ENCODE data around the gene HPS1.

HPS1 gene

GRCh38 chr10:98436704-98437103, 10.0 kb downstream of the HPS1 start:
- in situ Hi-C loops (cut with MboI; ENCODE audit: low sequenced_read_pairs): no loop called here

- in situ Hi-C loops (cut with MboI; ENCODE audit: low sequenced_read_pairs): no loop called here
Measured at GRCh38 chr10:98435178-98435577, 11.6 kb downstream of the HPS1 start.

- in situ Hi-C loops (cut with MboI; ENCODE audit: low sequenced_read_pairs): no loop called here
Measured at GRCh38 chr10:98433881-98434732, 12.6 kb downstream of the HPS1 start.

DNA sequence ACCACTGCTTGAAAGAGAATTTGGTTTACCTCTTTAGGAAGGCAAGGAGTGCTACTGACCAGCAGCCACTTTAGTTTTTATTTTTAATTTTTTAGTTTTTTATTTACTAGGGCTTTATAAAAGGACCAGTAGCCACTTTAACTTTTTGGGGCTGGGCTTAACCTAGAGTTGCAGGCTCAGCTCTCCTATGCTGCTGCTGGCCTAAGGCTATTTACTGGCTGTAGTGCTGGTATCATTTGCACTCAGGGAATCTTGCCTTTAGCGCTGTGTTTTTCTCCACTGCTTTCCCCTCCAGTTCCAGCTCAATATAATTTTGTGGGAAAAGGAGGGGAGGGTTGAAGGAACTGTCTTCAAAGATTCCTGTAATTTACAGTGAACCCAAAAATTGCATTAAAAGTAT, 13.4 kb downstream of the HPS1 start:
- in situ Hi-C loops (cut with MboI; ENCODE audit: low sequenced_read_pairs): no loop called here

- in situ Hi-C loops (cut with MboI; ENCODE audit: low sequenced_read_pairs): no loop called here
Measured at GRCh38 chr10:98432330-98432729, 14.4 kb downstream of the HPS1 start.

- in situ Hi-C loops (cut with MboI; ENCODE audit: low sequenced_read_pairs): no loop called here
Measured at GRCh38 chr10:98431016-98431415, 15.7 kb downstream of the HPS1 start.

DNA sequence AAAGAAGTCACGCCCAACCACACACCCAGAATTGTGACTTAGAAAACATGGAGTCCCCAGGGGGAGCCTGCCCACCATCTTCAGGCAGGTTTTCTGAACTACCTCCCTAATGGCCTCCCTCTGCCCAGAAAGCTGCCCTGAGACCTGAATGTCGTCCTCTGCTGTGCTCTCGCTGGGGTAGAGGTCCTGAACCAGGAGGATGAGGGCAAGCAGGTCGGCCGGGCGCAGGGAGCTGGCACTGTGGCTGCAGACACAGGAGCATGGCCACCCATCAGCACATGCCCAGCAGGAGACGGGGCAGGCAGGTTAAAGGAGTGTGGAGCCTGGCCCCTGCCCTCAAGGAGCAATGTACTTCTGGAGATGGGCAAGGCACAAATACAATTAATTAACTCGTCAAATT, 16.3 kb downstream of the HPS1 start:
- in situ Hi-C loops (cut with MboI; ENCODE audit: low sequenced_read_pairs): no loop called here

GRCh38 chr10:98429320-98430072, 17.2 kb downstream of the HPS1 start:
- in situ Hi-C loops (cut with MboI; ENCODE audit: low sequenced_read_pairs): no loop called here

GRCh38 chr10:98427011-98427515, 19.7 kb downstream of the HPS1 start:
- in situ Hi-C loops (cut with MboI; ENCODE audit: low sequenced_read_pairs): no loop called here

- in situ Hi-C loops (cut with MboI; ENCODE audit: low sequenced_read_pairs): no loop called here
Measured at GRCh38 chr10:98425511-98426352, 21.0 kb downstream of the HPS1 start.

DNA sequence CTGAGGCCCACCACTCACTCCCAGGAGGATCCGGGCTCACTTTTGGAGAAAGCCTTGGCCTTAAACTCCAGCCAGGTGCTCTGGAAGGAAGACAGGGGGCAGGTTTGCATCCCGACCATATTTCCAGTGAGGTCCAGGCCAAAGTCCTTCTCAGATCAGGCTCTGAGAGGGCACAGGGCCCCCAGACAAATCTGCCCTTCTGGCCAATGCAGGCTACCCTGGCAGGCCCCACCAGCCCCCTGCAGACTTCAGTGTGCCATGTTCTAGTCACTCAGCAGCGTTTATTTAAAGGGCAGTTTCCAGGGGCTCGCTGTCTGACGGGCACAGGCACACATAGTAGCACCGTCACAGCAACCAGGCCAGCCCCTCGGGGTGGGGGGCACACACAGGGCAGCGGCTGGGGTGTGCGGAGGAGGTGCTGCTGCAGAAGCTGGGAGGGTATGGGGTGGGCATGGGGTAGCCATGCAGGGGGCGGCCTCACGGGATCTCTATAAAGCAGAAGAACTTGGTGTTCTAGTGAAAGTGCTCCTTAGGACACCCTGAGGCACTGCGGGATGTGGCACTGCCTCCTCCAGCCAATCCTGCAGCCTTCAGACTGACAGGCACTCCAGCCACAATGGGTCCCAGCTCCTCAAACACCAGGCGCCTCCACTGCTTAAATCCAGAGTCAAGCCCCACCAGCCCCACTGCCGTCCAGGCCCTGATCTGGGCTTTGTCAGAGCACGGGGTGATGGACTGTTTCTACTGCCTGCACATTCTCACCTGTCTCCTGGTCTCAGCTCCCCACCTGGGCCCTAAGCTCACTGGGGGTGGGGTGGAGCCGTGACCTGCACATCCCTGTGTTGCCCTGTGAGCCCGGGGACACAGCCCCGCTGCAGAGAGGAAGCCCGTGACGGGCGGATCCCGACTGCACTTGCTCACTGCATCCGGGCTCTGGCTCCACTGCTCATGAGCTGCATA, 22.2 kb downstream of the HPS1 start:
- in situ Hi-C loops (cut with MboI; ENCODE audit: low sequenced_read_pairs): no loop called here

GRCh38 chr10:98423691-98424120, 23.0 kb downstream of the HPS1 start:
- in situ Hi-C loops (cut with MboI; ENCODE audit: low sequenced_read_pairs): no loop called here

- in situ Hi-C loops (cut with MboI; ENCODE audit: low sequenced_read_pairs): no loop called here
Measured at GRCh38 chr10:98422182-98422581, 24.6 kb downstream of the HPS1 start.

DNA sequence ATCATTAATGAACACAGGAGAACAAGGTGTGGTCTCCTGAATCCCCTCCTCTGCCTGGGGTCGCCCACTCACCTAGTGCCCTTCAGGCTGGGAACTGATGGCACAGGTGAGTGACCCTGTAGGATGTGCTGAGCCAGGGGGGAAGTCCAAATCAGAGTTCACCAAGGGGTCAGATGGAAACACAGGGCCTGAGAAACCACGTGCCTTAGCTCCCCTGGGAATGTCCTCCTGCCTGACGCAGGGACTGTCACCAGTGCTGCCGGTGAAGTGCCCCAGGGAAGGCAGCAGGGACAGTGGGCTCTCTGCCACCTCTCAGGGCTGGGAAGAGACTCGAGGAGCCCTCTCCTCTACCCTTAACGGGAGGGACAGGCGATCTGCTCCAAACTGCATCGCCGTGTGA, 25.9 kb downstream of the HPS1 start:
- in situ Hi-C loops (cut with MboI; ENCODE audit: low sequenced_read_pairs): no loop called here

DNA sequence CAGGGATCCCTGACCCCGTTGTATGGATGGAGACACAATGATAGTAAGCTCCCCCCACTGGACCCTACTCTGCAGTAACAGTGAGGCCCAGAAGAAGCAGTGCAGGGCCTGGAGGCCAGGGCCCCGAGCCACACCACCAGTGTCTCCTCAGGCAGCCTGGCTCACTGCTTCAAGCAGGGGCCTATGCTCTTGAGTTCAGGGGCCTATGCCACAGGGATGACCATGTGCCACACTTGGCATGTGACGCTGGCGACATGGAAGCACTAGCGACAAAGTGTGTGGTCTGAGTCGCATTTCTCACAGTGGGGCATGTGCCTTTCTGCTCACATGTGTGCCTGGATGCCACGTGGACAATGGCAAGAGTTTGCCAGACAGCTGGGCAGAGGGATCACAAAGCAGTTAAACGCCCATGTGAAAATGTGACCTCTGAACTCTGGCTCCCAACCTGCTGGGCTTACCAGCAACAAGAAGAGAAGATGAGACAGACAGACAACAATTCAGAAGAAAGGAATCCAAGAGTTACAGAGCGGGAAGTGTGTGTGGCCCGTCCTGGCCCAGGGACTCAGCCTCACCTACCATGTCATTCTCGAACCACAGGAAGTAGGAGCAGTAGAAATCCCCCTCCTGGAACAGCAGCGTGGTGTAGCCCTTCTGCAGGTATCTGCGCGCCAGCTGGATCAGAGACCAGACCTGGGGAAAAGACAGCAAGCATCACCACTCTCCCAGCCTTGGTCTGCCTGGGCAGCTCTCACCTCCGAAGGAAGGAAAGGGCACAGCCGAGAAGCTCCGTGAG, 27.1 kb downstream of the HPS1 start:
- in situ Hi-C loops (cut with MboI; ENCODE audit: low sequenced_read_pairs): no loop called here

DNA sequence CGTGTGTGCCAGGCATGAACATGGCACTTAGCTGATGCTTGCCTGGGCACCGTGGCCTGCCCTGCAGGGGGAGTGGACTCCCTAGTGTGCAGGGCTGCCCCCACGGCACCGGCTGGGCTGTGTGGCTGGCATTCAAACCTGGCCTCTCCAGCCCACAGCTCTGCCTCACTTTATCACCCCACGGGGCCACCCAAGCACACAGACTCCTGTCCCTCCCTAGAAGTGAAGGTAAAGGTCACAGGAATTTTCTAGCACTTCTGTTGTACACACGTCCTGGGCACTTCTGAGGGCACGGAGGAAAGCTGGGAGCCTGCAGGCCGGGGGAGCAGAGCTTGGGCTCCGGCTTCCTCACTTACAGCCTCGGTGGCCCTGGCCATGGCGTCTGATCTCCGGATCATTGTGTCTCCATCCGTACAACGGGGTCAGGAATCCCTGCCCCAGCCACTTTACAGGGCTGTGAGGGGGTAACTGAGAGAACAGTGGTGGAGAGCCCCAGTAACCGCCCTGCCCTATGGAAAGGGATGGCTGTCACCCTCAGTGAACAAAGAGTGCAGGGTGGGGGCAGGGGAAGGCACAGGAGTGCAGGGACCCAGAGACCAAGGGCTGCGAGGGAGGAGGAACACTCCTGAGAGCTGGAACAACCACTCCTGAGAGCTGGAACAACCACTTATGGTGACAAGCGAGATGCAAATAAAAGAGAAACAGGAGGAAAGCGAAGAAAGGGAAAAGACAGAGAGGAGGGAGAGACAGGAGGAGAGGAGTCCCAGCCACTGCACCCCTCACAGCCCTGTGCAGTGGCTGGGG, 27.9 kb downstream of the HPS1 start:
- in situ Hi-C loops (cut with MboI; ENCODE audit: low sequenced_read_pairs): no loop called here

DNA sequence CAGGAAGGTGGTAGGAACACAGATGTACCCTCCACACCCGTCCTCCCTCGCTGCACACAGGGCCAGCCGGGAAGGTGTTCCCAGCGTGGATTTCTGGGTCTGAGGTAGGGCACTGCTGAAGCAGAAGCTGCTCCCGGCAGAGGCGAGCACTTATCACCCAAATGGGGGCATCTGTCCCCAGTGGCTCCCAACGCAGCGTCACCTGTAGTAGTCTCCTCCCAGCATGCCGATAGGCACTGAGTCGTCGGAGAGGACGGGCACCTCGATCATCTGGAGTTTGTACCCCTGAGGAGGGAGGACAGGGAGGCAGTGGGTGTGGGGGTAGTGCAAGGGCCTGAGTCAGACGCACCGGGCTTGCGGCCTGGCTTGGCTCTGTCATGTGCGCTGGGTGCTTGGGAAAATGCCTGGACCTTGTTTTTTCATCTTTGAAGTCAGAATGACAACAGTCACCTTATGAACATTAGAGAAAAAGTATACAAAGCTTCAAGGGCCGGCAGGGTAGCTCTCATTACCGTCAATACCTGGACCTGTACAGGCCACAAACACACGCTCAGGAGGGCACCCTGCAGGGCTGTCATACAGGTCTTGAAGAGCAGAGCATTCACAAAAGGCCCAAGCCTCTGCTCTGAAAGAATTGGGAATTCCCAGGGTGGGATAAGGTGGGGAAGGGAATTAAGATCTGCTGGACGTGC, 28.6 kb downstream of the HPS1 start:
- in situ Hi-C loops (cut with MboI; ENCODE audit: low sequenced_read_pairs): no loop called here

DNA sequence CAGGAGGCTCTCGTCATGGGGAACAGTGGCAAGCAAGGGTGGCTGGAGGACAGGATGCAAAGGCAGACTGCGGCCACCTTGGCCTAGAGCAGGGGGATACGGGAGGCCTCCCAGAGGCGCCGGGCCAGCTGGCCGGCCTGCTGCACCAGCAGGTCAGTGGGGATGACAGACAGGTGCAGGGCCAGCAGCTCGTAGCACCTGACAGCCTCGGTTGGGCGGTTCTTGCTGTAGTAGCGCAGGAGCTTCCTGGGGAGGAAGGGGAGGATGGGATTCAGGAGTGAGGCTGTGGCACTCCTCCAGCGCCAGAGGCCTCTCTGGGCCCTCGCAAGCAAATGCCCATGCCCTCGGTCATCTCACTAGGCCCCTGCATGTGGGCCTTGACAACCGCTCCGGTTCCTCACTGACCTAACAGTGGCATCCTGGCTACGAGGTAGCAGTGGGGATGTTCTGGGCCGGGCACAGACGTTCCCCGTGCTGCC, 29.2 kb downstream of the HPS1 start:
- in situ Hi-C loops (cut with MboI; ENCODE audit: low sequenced_read_pairs): no loop called here
